Middle frontal gyrus (tissue), 1 donor: Measurements from ENCODE around the gene EGFLAM.
A peak's percentile ranks its signal among the peaks of the same experiment; 100 is the strongest.

Experiments used
- DNase-seq: peaks from one replicate; pipeline ENCODE4 v3.0.0-alpha.2; 2015; ENCODE audit warnings: low spot score; ENCODE audit errors: extremely low spot score

Gene EGFLAM

GRCh38 chr5:38265546-38266179 lies 7.3 kb downstream of the EGFLAM start:
- peak; percentile 45 for DNase-seq

- no peak for DNase-seq
Measured at GRCh38 chr5:38267372-38267771, 9.0 kb downstream of the EGFLAM start.

- no peak for DNase-seq
Measured at GRCh38 chr5:38273626-38274025, 15.3 kb downstream of the EGFLAM start.

- DNase-seq: no peak
Measured at GRCh38 chr5:38274370-38274769, 16.0 kb downstream of the EGFLAM start.

GRCh38 chr5:38284384-38284783 lies 26.0 kb downstream of the EGFLAM start:
- DNase-seq: no peak

GRCh38 chr5:38285226-38285625 lies 26.9 kb downstream of the EGFLAM start:
- DNase-seq: no peak

GRCh38 chr5:38286002-38286401 lies 27.6 kb downstream of the EGFLAM start:
- no peak for DNase-seq

- DNase-seq: no peak
Measured at GRCh38 chr5:38287124-38287523, 28.8 kb downstream of the EGFLAM start.

GRCh38 chr5:38289457-38289856 lies 31.1 kb downstream of the EGFLAM start:
- no peak for DNase-seq

GRCh38 chr5:38290028-38290653 lies 31.8 kb downstream of the EGFLAM start:
- DNase-seq: no peak

GRCh38 chr5:38291355-38291754 lies 33.0 kb downstream of the EGFLAM start:
- DNase-seq: no peak

- DNase-seq: no peak
Measured at GRCh38 chr5:38292228-38292627, 33.9 kb downstream of the EGFLAM start.

- no peak for DNase-seq
Measured at GRCh38 chr5:38295751-38296150, 37.4 kb downstream of the EGFLAM start.

GRCh38 chr5:38297830-38298608 lies 39.7 kb downstream of the EGFLAM start:
- DNase-seq: no peak

- no peak for DNase-seq
Measured at GRCh38 chr5:38299585-38299984, 41.2 kb downstream of the EGFLAM start.

GRCh38 chr5:38305148-38305547 lies 46.8 kb downstream of the EGFLAM start:
- no peak for DNase-seq

- DNase-seq: no peak
Measured at GRCh38 chr5:38307845-38308244, 49.5 kb downstream of the EGFLAM start.

- no peak for DNase-seq
Measured at GRCh38 chr5:38316544-38317224, 58.3 kb downstream of the EGFLAM start.

- DNase-seq: no peak
Measured at GRCh38 chr5:38317868-38318267, 59.5 kb downstream of the EGFLAM start.

- no peak for DNase-seq
Measured at GRCh38 chr5:38319491-38319890, 61.1 kb downstream of the EGFLAM start.

- DNase-seq: no peak
Measured at GRCh38 chr5:38321978-38322377, 63.6 kb downstream of the EGFLAM start.
